ENCODE data around the gene BABAM2.

The BABAM2 gene

GRCh38 chr2:27906074-27906473, 15.5 kb downstream of the BABAM2 start:
- peaks cover 0 to 2% of the 10 kb centered on the region in 2 experiments; a peak in 1 of 3 replicates for H3K36me3 ChIP-seq (ENCODE audit: control insufficient read depth in 2 of 2, insufficient read depth in 1 of 2, low read length in 2 of 2)
- H3K27ac ChIP-seq (ENCODE audit: extremely low read depth, low read depth, low read length) = no peak overlapping the region

More at GRCh38 chr2:27906074-27906473, 15.5 kb downstream of the BABAM2 start:
- POLR2A ChIA-PET = no interaction called here
- Histone ChIP-seq H3K9me3 (ENCODE audit: control insufficient read depth, insufficient read depth, low read depth, low read length) (no peaks in the 10 kb centered on the region), H3K4me1 (ENCODE audit: control insufficient read depth, insufficient read depth, low read length) (no peaks in the 10 kb centered on the region), H3K4me3 (ENCODE audit: low read depth, low read length) (no peak overlapping the region)
- TF ChIP-seq KLF7 (tag by site-specific recombination; IDR thresholded peaks at IDR 0.05; ENCODE audit: borderline replicate concordance) = no peak
- TF ChIP-seq ZNF302 (tag by site-specific recombination; IDR thresholded peaks at IDR 0.05; ENCODE audit: low read depth) = no peak
- no peak for TF ChIP-seq ZNF202 (tag by site-specific recombination; IDR thresholded peaks at IDR 0.05; ENCODE audit: borderline replicate concordance)
- no peak for TF ChIP-seq ZNF830 (tag by site-specific recombination; IDR thresholded peaks at IDR 0.05; ENCODE audit: low read depth)
- TF ChIP-seq ZNF155 (tag by site-specific recombination; IDR thresholded peaks at IDR 0.05) = no peak
- TF ChIP-seq ZNF280C (tag by site-specific recombination; IDR thresholded peaks at IDR 0.05) = no peak
- no peak for TF ChIP-seq ZNF518A (tag by site-specific recombination; conservative IDR thresholded peaks at IDR 0.05; ENCODE audit: low read depth)
- no peak for TF ChIP-seq CTCF (tag by site-specific recombination; IDR thresholded peaks at IDR 0.05)
- no peak for TF ChIP-seq ZNF558 (tag by site-specific recombination; IDR thresholded peaks at IDR 0.05)
- TF ChIP-seq ZNF596 (tag by site-specific recombination; IDR thresholded peaks at IDR 0.05) = no peak
- no peak for TF ChIP-seq ZNF501 (tag by site-specific recombination; IDR thresholded peaks at IDR 0.05)
- TF ChIP-seq ZNF571 (tag by site-specific recombination; IDR thresholded peaks at IDR 0.05) = no peak
- TF ChIP-seq OSR2 (tag by site-specific recombination; IDR thresholded peaks at IDR 0.05) = no peak
- CTCF ChIA-PET = interaction anchor here (0.7 kb wide), 1 partner anchor 252 kb away, joined by 5 read pairs; no protein-coding TSS in a partner anchor
